Measurements from ENCODE around the gene SORCS2. TPM values are rescaled to one million over a fixed set of nuclear protein-coding genes. Genes with fewer than 3 reads are reported as not detected.

Gene SORCS2
- total RNA-seq, 4 donors from 2014 or later: 0.19 to 0.85 (median 0.66) TPM

GRCh38 chr4:7384929-7385890 is 192.9 kb downstream of the SORCS2 start:
- no peak for TF ChIP-seq CTCF (IDR thresholded peaks at IDR 0.05; ENCODE audit: low read depth)

- TF ChIP-seq CTCF (IDR thresholded peaks at IDR 0.05; ENCODE audit: low read depth): no peak
Measured at GRCh38 chr4:7387925-7388324, 195.6 kb downstream of the SORCS2 start.

GRCh38 chr4:7388627-7389026 is 196.3 kb downstream of the SORCS2 start:
- no peak for TF ChIP-seq CTCF (IDR thresholded peaks at IDR 0.05; ENCODE audit: low read depth)

- no peak for TF ChIP-seq CTCF (IDR thresholded peaks at IDR 0.05; ENCODE audit: low read depth)
Measured at GRCh38 chr4:7389101-7389701, 196.9 kb downstream of the SORCS2 start.

- no peak for TF ChIP-seq CTCF (IDR thresholded peaks at IDR 0.05; ENCODE audit: low read depth)
Measured at GRCh38 chr4:7389719-7390118, 197.4 kb downstream of the SORCS2 start.

GRCh38 chr4:7390336-7390735 is 198.0 kb downstream of the SORCS2 start:
- TF ChIP-seq CTCF (IDR thresholded peaks at IDR 0.05; ENCODE audit: low read depth): no peak

GRCh38 chr4:7390906-7391636 is 198.7 kb downstream of the SORCS2 start:
- TF ChIP-seq CTCF (IDR thresholded peaks at IDR 0.05; ENCODE audit: low read depth): no peak
